ENCODE measurements around the gene NPPB. TPM values are rescaled to one million over a fixed set of nuclear protein-coding genes. Genes with fewer than 3 reads are reported as not detected.

Gene NPPB
- total RNA-seq, 5 donors from 2014 or later (not counting 1 experiment from before 2014, with no cell fraction given): not detected

DNA sequence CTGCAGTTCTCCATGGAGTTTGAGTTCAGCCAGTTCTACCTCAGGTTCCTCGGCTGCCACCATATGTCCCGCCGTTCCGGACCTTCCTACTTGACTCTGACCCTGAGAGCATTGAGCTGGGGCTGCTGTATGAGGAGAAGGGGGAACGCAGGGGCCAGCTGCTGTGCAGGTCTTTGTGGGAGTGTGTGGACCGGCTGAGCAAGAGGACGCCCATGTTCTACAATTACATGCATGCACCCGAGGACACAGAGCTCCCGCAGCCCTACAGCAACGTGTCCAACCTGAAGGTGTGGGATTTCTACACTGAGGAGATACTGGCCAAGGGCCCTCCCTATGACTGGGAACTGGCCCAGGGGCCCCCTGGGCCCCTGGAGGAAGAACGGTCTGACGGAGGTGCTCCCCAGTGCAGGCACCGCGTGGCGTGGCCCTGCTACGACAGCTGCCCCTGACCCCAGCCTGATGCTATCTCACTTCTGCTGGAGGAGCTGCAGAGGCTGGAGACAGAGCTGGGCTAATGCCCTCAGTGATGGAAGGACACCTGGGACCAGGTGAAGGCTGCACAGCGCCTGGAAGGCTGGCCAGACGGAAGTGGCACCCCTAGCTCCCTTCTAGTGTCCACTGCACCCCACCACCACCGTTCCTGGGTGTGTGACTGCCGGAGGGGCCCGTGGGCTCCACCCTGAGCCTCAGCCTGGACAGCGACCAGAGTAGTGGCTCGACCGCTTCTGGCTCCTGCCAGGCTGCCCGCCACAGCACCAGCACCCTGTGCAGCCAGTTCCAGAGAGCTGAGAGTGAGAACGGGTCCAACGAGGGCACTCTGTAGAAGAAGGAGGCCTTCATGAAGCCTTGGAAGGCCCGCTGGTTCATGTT, 20.8 kb upstream of the NPPB start:
- Histone ChIP-seq H3K9me3 (no peaks in the 10 kb centered on the region), H3K4me3 (ENCODE audit: control insufficient read depth in 1 of 2, extremely low read depth in 1 of 2, low read length in 1 of 2) (no peak overlapping the region), H3K4me1 (ENCODE audit: control insufficient read depth in 1 of 2, extremely low read depth in 1 of 2, insufficient read depth in 2 of 2, low read length in 2 of 2) (peaks cover 0 to 4% of the 10 kb centered on the region in 2 experiments), H3K36me3 (ENCODE audit: control insufficient read depth in 2 of 2, extremely low read depth in 1 of 2, insufficient read depth in 1 of 2, low read length in 1 of 2) (no peaks in the 10 kb centered on the region), H3K27ac (ENCODE audit: low read length) (no peak overlapping the region), H3K27me3 (replicated peaks in 1 of 2; ENCODE audit: control insufficient read depth in 2 of 2, extremely low read depth in 1 of 2, insufficient read depth in 2 of 2, low read length in 1 of 2) (peaks cover 0 to 76% of the 10 kb centered on the region in 2 experiments)
- ChIA-PET POLR2A (no interaction called here), CTCF (no interaction called here)
- H3K4me3 Mint-ChIP-seq: no peak overlapping the region
- H3K27me3 Mint-ChIP-seq: peaks cover 12 to 36% of the 10 kb centered on the region in 2 donors
- H3K27ac Mint-ChIP-seq: no peak overlapping the region
- no peaks in the 10 kb centered on the region for H3K4me1 Mint-ChIP-seq
- no peak for ATAC-seq (replicated peaks in 1 of 4)
- 75% methylated on average over 24 of the region's 28 CpGs for WGBS (ENCODE audit: insufficient coverage)
- DNase-seq: no peak
- H3K36me3 Mint-ChIP-seq: no peaks in the 10 kb centered on the region
- no peaks in the 10 kb centered on the region for H3K9me3 Mint-ChIP-seq

GRCh38 chr1:11878891-11879190, 20.1 kb upstream of the NPPB start:
- Histone ChIP-seq H3K9me3 (no peaks in the 10 kb centered on the region), H3K27ac (ENCODE audit: low read length) (no peak overlapping the region), H3K4me1 (ENCODE audit: control insufficient read depth in 1 of 2, extremely low read depth in 1 of 2, insufficient read depth in 2 of 2, low read length in 2 of 2) (peaks cover 0 to 4% of the 10 kb centered on the region in 2 experiments), H3K27me3 (replicated peaks in 1 of 2; ENCODE audit: control insufficient read depth in 2 of 2, extremely low read depth in 1 of 2, insufficient read depth in 2 of 2, low read length in 1 of 2) (peaks cover 0 to 80% of the 10 kb centered on the region in 2 experiments), H3K4me3 (ENCODE audit: control insufficient read depth in 1 of 2, extremely low read depth in 1 of 2, low read length in 1 of 2) (no peak overlapping the region), H3K36me3 (ENCODE audit: control insufficient read depth in 2 of 2, extremely low read depth in 1 of 2, insufficient read depth in 1 of 2, low read length in 1 of 2) (no peaks in the 10 kb centered on the region)
- H3K27ac Mint-ChIP-seq: no peak overlapping the region
- H3K4me1 Mint-ChIP-seq: no peaks in the 10 kb centered on the region
- H3K27me3 Mint-ChIP-seq: peaks cover 15 to 38% of the 10 kb centered on the region in 2 donors
- ATAC-seq (replicated peaks in 1 of 4) (no peak), DNase-seq (no peak)
- CTCF ChIA-PET: no interaction called here
- no peaks in the 10 kb centered on the region for H3K36me3 Mint-ChIP-seq
- no peaks in the 10 kb centered on the region for H3K9me3 Mint-ChIP-seq
- POLR2A ChIA-PET: no interaction called here
- WGBS (ENCODE audit: insufficient coverage): 81% methylated on average over 5 of the region's 6 CpGs
- H3K4me3 Mint-ChIP-seq: no peak overlapping the region

DNA sequence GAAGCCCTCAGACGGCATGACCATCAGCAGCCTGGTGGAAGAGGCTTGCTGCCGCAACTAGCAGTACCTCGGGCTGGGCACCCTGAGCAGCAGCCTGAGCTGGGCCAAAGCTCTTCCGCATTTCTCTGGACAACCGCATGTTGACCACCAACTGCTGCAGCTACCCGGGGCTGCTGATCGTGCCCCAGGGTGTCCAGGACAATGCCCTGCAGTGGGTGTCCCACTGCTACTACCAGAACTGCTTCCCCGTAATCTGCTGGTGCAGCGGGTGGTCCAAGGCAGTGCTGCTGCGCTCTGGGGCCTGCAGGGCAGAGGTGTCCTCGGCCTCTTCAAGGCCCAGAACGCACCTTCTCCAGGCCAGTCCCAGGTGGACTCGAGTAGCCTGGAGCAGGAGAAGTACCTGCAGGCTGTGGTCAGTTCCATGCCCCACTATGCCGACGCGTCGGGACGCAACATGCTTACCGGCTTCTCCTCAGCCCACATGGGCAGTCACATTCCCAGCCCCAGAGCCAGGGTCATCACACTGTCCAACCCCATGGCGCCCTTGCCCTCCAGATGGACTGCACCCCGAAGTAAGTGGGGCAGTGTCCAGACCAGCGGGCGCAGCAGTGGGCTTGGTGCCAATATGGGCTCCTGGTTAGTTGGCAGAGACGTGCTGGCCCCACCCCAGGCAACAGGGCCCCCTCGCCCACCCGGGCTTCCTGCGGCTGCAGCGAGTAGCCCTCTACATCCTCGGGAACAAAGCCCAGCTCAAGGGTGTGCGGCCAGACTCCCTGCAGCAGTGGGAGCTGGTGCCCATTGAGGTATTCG, 19.5 kb upstream of the NPPB start:
- 87% methylated on average over 30 of the region's 31 CpGs for WGBS (ENCODE audit: insufficient coverage)
- no peak for ATAC-seq (replicated peaks in 1 of 4)
- no peak overlapping the region for H3K27ac Mint-ChIP-seq

GRCh38 chr1:11877074-11877473, 18.3 kb upstream of the NPPB start:
- Histone ChIP-seq H3K9me3 (no peaks in the 10 kb centered on the region), H3K27me3 (replicated peaks in 1 of 2; ENCODE audit: control insufficient read depth in 2 of 2, extremely low read depth in 1 of 2, insufficient read depth in 2 of 2, low read length in 1 of 2) (peaks cover 0 to 65% of the 10 kb centered on the region in 2 experiments), H3K4me3 (ENCODE audit: control insufficient read depth in 1 of 2, extremely low read depth in 1 of 2, low read length in 1 of 2) (no peak overlapping the region), H3K27ac (ENCODE audit: low read length) (no peak overlapping the region), H3K4me1 (ENCODE audit: control insufficient read depth in 1 of 2, extremely low read depth in 1 of 2, insufficient read depth in 2 of 2, low read length in 2 of 2) (no peaks in the 10 kb centered on the region), H3K36me3 (ENCODE audit: control insufficient read depth in 2 of 2, extremely low read depth in 1 of 2, insufficient read depth in 1 of 2, low read length in 1 of 2) (no peaks in the 10 kb centered on the region)
- DNase-seq (no peak), ATAC-seq (replicated peaks in 1 of 4) (no peak)
- peaks cover 15 to 42% of the 10 kb centered on the region in 2 donors for H3K27me3 Mint-ChIP-seq
- H3K9me3 Mint-ChIP-seq: no peaks in the 10 kb centered on the region
- H3K4me1 Mint-ChIP-seq: no peaks in the 10 kb centered on the region
- CTCF ChIA-PET: no interaction called here
- no peaks in the 10 kb centered on the region for H3K36me3 Mint-ChIP-seq
- POLR2A ChIA-PET: no interaction called here
- 81% methylated on average over 3 of the region's 6 CpGs for WGBS (ENCODE audit: insufficient coverage)
- no peak overlapping the region for H3K27ac Mint-ChIP-seq
- no peak overlapping the region for H3K4me3 Mint-ChIP-seq

More for the DNA sequence above, 19.5 kb upstream of the NPPB start:
- H3K9me3 Mint-ChIP-seq: no peaks in the 10 kb centered on the region
- H3K36me3 ChIP-seq (ENCODE audit: control insufficient read depth in 2 of 2, extremely low read depth in 1 of 2, insufficient read depth in 1 of 2, low read length in 1 of 2): no peaks in the 10 kb centered on the region
- no peaks in the 10 kb centered on the region for H3K9me3 ChIP-seq
- ChIA-PET POLR2A (no interaction called here), CTCF (no interaction called here)
- no peaks in the 10 kb centered on the region for H3K36me3 Mint-ChIP-seq
- DNase-seq: no peak
- no peaks in the 10 kb centered on the region for H3K4me1 Mint-ChIP-seq
- no peak overlapping the region for H3K4me3 ChIP-seq (ENCODE audit: control insufficient read depth in 1 of 2, extremely low read depth in 1 of 2, low read length in 1 of 2)
- peaks cover 0 to 76% of the 10 kb centered on the region in 2 experiments for H3K27me3 ChIP-seq (replicated peaks in 1 of 2; ENCODE audit: control insufficient read depth in 2 of 2, extremely low read depth in 1 of 2, insufficient read depth in 2 of 2, low read length in 1 of 2)
- no peak overlapping the region for H3K27ac ChIP-seq (ENCODE audit: low read length)
- H3K4me3 Mint-ChIP-seq: no peak overlapping the region
- H3K4me1 ChIP-seq (ENCODE audit: control insufficient read depth in 1 of 2, extremely low read depth in 1 of 2, insufficient read depth in 2 of 2, low read length in 2 of 2): peaks cover 0 to 4% of the 10 kb centered on the region in 2 experiments
- H3K27me3 Mint-ChIP-seq: peaks cover 16 to 42% of the 10 kb centered on the region in 2 donors

- DNase-seq (no peak), ATAC-seq (replicated peaks in 1 of 4) (no peak)
- Histone ChIP-seq H3K4me3 (ENCODE audit: control insufficient read depth in 1 of 2, extremely low read depth in 1 of 2, low read length in 1 of 2) (no peak overlapping the region), H3K36me3 (ENCODE audit: control insufficient read depth in 2 of 2, extremely low read depth in 1 of 2, insufficient read depth in 1 of 2, low read length in 1 of 2) (no peaks in the 10 kb centered on the region), H3K27me3 (replicated peaks in 1 of 2; ENCODE audit: control insufficient read depth in 2 of 2, extremely low read depth in 1 of 2, insufficient read depth in 2 of 2, low read length in 1 of 2) (peaks cover 0 to 57% of the 10 kb centered on the region in 2 experiments), H3K4me1 (ENCODE audit: control insufficient read depth in 1 of 2, extremely low read depth in 1 of 2, insufficient read depth in 2 of 2, low read length in 2 of 2) (no peaks in the 10 kb centered on the region), H3K9me3 (no peaks in the 10 kb centered on the region), H3K27ac (ENCODE audit: low read length) (no peak overlapping the region)
- CTCF ChIA-PET: no interaction called here
- Mint-ChIP-seq H3K4me1 (no peaks in the 10 kb centered on the region), H3K27me3 (peaks cover 13 to 49% of the 10 kb centered on the region in 2 donors), H3K27ac (no peak overlapping the region), H3K4me3 (no peak overlapping the region), H3K9me3 (no peaks in the 10 kb centered on the region), H3K36me3 (no peaks in the 10 kb centered on the region)
- POLR2A ChIA-PET: no interaction called here
- WGBS (ENCODE audit: insufficient coverage): 85% methylated on average over 10 of the region's 10 CpGs
These were observed 16.3 kb upstream of the NPPB start for GRCh38 chr1:11875094-11875493.

DNA sequence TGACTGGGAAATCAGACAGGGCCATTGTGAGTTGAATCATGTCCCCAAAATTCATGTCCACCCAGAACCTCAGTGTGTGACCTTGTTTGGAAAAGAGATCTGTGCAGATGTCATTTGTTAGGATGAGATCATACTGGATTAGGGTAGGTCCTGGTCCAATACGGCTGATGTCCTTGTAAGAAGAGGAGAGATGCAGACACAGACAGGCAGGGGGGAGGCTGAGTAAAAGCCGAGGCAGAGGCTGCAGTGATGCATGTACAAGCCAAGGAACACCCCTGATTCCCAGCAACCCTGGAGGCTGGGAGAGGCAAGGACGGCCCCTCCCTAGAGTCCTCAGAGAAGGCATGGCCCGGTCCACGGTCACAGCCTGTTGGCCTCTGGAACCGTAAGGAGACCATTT, 15.9 kb upstream of the NPPB start:
- H3K4me1 ChIP-seq (ENCODE audit: control insufficient read depth in 1 of 2, extremely low read depth in 1 of 2, insufficient read depth in 2 of 2, low read length in 2 of 2): no peaks in the 10 kb centered on the region
- no peaks in the 10 kb centered on the region for H3K36me3 Mint-ChIP-seq
- no peaks in the 10 kb centered on the region for H3K4me1 Mint-ChIP-seq
- WGBS (ENCODE audit: insufficient coverage): 82% methylated on average over 6 of the region's 6 CpGs
- ATAC-seq (replicated peaks in 1 of 4) (no peak), DNase-seq (no peak)
- no peak overlapping the region for H3K4me3 ChIP-seq (ENCODE audit: control insufficient read depth in 1 of 2, extremely low read depth in 1 of 2, low read length in 1 of 2)
- peaks cover 13 to 48% of the 10 kb centered on the region in 2 donors for H3K27me3 Mint-ChIP-seq
- CTCF ChIA-PET: no interaction called here
- no peaks in the 10 kb centered on the region for H3K9me3 Mint-ChIP-seq
- H3K27me3 ChIP-seq (replicated peaks in 1 of 2; ENCODE audit: control insufficient read depth in 2 of 2, extremely low read depth in 1 of 2, insufficient read depth in 2 of 2, low read length in 1 of 2): peaks cover 0 to 56% of the 10 kb centered on the region in 2 experiments
- no peak overlapping the region for H3K27ac ChIP-seq (ENCODE audit: low read length)
- H3K27ac Mint-ChIP-seq: no peak overlapping the region
- H3K4me3 Mint-ChIP-seq: no peak overlapping the region
- POLR2A ChIA-PET: no interaction called here
- H3K9me3 ChIP-seq: no peaks in the 10 kb centered on the region
- no peaks in the 10 kb centered on the region for H3K36me3 ChIP-seq (ENCODE audit: control insufficient read depth in 2 of 2, extremely low read depth in 1 of 2, insufficient read depth in 1 of 2, low read length in 1 of 2)
